DMS114 treated with DMSO at 0.1 percent for 48 hours (cell line): ENCODE measurements around the gene THEMIS.

Experiments
- DNase-seq: peaks from one replicate; lab custom pipeline; 2025; ENCODE audit not compliant: unreplicated experiment; lab: John Stamatoyannopoulos, UW

THEMIS gene

GRCh38 chr6:127859956-127860355 is 40.9 kb downstream of the THEMIS start:
- DNase-seq, result no peak

DNA sequence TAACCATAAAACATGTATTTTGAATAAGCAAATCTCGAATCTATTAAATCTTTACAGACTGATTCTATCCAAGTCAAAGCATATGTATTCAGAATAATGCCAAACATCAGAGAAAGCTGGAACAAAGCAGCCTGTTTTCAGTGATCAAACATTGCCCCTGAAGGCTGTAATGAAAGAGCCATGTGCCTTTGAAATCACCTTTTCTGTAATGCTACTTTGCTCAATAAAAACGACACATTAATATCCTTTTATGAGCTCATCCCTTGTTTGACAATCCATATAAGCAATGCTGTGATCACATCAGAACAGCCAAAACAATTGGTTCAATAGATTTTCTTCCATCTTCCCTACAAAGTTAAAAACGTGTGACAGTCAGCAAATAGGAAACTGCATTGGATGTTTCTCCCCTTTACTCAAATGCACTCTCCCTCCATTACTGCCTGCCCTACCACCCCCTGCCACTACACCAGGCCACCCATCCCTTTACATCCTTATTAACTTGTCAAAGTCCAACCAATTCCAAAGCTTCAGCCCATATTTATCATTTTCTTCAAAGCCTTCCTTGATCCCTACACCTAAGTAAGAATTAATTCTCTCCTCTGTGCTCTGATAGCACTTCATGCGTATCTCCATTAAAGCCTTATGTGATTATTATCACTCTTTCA is 42.0 kb downstream of the THEMIS start:
- no peak for DNase-seq

GRCh38 chr6:127857051-127857637 is 43.7 kb downstream of the THEMIS start:
- DNase-seq, result no peak

DNA sequence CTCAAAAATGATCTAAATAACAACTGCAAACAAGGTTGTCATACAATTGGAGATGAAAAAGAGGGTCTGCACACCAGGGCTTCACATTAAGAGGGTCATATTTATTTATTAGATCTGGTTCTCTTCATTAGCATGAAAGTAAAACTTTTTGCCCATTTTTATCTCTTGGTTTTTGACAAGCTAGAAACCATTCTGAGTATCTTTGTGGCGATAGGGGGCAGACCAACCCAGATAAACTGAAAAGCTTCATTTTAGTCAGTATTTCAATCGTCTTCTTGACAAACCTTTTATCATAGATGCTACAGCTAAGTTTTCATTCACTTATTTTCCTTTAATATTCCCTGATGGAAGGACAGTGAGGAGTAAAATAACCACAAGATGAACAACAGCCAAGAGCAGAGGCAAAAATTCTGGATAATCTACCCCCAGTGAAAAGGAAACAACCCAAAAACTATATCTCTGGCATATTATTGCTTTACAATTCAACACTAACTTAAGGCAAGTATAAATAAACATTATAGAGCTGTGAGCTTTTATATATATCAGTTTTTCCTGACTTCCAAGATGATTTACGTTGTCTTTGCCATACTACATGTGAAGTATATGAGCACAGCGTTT is 45.2 kb downstream of the THEMIS start:
- DNase-seq, result no peak

GRCh38 chr6:127854009-127854408 is 46.8 kb downstream of the THEMIS start:
- DNase-seq, result no peak

GRCh38 chr6:127851197-127851596 is 49.7 kb downstream of the THEMIS start:
- no peak for DNase-seq

DNA sequence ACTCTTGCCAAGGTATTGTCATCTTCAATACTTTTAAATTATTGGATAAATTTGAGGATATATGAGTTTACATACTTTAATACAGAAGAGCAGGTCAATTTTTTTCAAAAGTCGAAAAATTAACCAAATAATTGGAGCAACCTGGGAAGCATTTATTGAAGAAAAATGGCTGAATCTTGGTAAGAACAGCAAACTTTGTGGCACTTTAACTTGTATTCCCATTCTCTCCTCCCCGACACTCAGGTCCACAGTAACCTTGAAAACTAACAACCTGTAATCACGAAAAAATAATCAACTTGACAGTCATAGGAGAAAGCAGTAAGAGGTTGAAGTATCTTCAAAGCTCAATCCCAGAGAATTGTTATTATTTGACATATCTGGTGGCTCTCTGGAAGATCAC is 55.6 kb downstream of the THEMIS start:
- no peak for DNase-seq

- DNase-seq, result no peak
These were observed 56.3 kb downstream of the THEMIS start for GRCh38 chr6:127844529-127844928.

DNA sequence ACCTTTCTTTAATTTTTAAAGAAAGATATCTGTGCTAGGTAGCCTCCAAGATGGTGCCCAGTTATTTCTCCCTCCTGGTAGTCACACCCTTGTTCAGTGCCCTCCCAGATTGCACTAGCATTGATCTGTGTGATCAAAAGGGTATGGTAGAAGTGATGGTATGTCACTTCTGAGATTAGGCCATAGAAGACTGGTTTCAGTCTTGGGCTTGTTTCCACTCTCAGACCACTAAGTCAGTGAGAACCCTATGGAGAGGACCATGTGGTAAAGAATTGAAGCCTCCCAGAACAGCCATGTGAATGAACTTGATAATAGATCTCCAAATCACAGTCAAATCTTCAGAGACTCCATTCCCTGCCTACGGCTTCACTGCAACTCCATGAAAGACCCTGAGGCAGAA is 57.3 kb downstream of the THEMIS start:
- no peak for DNase-seq

DNA sequence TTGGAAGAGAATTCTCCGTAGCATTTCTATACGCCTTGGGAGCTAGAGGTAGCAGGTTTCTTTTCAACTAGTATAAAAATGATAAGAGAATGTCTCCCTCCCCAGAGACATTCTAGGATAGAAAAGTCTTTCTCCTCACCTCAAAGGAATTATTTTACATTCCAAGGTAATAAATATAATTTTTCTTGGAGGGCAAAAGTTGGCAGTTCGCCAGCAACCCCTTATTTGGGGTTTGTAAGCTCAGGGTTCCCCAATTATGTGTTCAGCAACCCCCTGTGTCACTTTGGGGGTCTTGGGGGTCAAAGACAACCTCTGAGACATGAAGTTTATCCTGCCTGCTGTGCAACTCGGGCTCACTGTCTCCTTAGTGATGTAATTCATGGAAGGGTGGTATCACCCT is 58.3 kb downstream of the THEMIS start:
- DNase-seq, result no peak

DNA sequence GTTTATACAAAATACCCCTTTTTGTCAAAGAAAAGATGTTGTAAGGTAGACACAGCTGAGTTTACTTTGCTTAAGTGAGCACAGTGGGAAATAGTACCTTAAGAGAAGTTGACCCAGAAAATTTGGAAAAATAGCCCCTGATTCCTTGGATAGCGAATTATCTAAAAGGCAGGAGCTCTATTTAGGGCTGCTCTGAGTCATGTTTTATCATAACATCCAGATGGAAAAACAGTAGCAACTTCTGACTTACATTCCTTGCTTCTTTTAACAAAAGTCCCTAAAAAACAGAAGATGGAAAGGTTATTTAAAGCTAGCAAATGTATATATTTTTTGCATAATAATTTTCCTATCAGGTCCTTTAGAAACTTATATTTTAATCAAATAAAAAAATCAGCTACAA is 59.0 kb downstream of the THEMIS start:
- no peak for DNase-seq

- no peak for DNase-seq
These were observed 66.7 kb downstream of the THEMIS start for GRCh38 chr6:127834136-127834535.

- DNase-seq, result no peak
These were observed 67.5 kb downstream of the THEMIS start for GRCh38 chr6:127833336-127833735.

- DNase-seq, result no peak
These were observed 68.5 kb downstream of the THEMIS start for GRCh38 chr6:127832381-127832780.

- no peak for DNase-seq
These were observed 76.8 kb downstream of the THEMIS start for GRCh38 chr6:127824061-127824460.

DNA sequence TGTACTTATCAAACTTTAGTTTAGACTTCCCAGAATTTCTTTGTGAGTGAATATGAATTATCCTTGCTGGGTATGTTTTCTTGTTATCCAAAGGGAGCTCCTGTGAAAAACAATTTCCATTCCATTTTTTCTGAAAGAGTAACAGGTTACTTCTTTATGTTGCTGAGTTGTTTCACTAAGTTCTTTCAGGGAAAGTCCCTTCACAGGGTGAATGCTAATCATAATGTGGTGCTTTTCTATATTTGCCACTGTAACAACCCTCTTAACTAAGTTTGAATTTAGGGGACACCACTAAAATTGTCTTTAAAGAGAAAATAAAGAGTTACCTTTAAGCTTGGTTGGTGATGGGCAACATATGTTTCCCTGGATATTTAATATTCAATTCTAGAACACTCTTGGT is 79.4 kb downstream of the THEMIS start:
- no peak for DNase-seq

- no peak for DNase-seq
These were observed 82.7 kb downstream of the THEMIS start for GRCh38 chr6:127818149-127818548.

GRCh38 chr6:127816643-127817042 is 84.2 kb downstream of the THEMIS start:
- DNase-seq, result no peak

DNA sequence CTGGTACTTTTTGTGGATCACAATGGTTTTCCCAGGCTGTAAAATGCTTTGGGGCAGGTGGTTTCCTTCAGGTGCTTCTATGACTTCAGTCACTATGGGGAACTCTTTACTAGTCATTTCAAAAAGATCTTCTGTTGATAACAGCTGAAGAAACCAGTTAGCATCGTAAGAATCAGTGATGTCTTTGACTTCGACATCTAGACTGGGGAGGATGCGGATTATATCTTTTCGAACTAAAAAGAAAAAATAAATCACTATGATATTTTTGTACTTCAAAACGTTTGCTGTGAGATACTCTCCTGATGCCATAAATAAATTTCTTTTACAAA is 87.2 kb downstream of the THEMIS start:
- DNase-seq, result no peak

DNA sequence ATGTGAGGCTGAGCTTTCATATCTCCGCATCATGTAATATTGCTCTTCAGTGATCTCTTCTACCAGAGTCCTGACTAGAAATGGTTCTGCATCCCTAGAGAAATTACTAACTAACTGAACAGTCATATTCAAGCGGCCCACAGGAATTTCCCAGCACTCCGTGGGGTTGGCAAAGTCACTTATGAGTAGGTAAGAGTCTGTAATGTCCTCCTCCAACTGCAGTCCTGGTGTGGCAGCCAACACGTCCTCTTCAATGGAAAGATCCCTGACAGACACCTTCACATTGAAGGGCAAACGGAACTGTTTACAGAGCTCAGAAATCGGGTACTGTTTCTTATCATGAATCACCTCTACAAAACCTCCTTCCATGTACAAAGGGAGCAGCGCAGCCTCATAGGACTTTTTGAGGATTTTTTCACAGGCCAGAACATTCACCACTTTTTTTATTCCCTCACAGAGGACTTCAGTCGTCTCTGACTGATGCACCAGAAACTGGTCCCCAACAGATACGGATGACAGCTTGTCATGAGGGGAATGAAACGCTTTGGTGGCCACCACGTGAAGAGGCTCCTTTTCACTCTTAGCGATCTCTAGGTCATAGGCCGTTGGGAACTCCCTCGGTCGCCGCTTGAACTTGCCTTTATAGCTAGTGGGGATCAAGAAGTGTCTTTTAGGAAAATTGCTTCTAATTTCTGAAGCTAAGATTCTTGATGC is 87.7 kb downstream of the THEMIS start:
- no peak for DNase-seq

DNA sequence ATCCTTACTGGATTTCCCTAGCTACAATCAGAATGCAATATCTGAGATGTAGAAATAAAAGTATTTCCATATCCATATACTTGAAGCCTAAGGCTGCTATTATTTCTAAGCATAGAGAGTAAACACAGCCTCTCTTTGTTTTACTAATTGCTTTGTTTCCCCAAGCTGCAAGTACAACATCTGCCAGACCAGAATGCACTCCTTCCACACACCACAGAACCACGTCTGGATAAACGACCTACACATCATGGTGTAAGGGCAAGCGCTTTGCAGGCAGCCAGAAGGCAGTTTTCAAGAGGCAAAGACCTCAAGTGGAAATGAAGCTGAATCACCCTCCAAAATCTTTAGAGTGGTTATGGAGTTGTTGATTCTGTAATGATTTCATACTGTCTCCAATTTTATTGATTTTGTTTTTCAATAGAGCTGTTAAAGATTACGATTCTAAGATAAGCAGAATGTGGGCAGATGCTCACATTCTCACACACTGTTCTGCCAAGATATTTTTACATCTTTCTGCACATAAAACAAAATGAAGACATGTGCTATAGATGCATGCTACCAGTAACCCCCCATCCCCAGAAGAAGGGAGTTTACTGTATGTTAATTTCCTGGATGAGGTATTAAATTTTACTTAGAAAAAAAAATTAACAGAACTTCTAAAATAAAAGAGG is 88.8 kb downstream of the THEMIS start:
- no peak for DNase-seq
